SK-N-SH (cell line): ENCODE results near the gene CABLES2. TPM values are rescaled to one million over a fixed set of nuclear protein-coding genes. Genes with fewer than 3 reads are reported as not detected.

Source experiments
- CTCF ChIA-PET: fragments of 300-600, 350-600 bp; formaldehyde crosslinking; extraction: SDS; loops from one replicate; lab custom pipeline; 2021; lab: Yijun Ruan, JAX
- POLR2A ChIA-PET: fragments of 350-600 bp; sonication (Branson Sonifier 250); formaldehyde crosslinking; extraction: SDS; loops from one replicate; lab custom pipeline; 2020; ENCODE audit warnings: antibody characterized with exemption, inconsistent platforms; lab: Yijun Ruan, JAX
- DNase-seq: peaks from one replicate; pipeline ENCODE4 v3.0.0; 2012
- H2AFZ ChIP-seq: fragments of 200-600 bp; sonication (generic); 2 replicates; pipeline ENCODE4 v1.8.1; 2016; ENCODE audit warnings: antibody characterized with exemption, mild to moderate bottlenecking, low read depth
- H3F3A ChIP-seq: fragments of 200-600 bp; sonication (generic); replicated peaks from 2 replicates; pipeline ENCODE3; 2016; ENCODE audit warnings: antibody characterized with exemption, mild to moderate bottlenecking; ENCODE audit not compliant: insufficient read depth
- H3K27ac ChIP-seq, 2 experiments: fragments of 200-500 bp in 1 of 2; fragments of 200-600 bp in 1 of 2; sonication (Bioruptor generic) in 1 of 2; sonication (generic), shearing (Covaris generic) in 1 of 2; 2 replicates each; pipeline versions ENCODE4 v1.5.1 to v1.6.1; 2014 to 2016; ENCODE audit warnings: low read depth in 2 of 2, inconsistent platforms in 1 of 2, low read length in 1 of 2, mild to moderate bottlenecking in 1 of 2, mixed read lengths in 1 of 2
- H3K27me3 ChIP-seq: fragments of 200-600 bp; sonication (generic), shearing (Covaris generic); 2 replicates; pipeline ENCODE4 v1.6.1; 2016; ENCODE audit warnings: mixed run types; ENCODE audit not compliant: insufficient read depth
- H3K36me3 ChIP-seq, 2 experiments: fragments of 200-500 bp in 1 of 2; fragments of 200-600 bp in 1 of 2; sonication (Bioruptor generic) in 1 of 2; sonication (generic) in 1 of 2; replicated peaks in 1 of 2; 2 replicates each; pipeline versions ENCODE3 to v1.5.1; 2014 to 2016; ENCODE audit warnings: low read length in 1 of 2, mild to moderate bottlenecking in 1 of 2; ENCODE audit not compliant: insufficient read depth in 2 of 2, control insufficient read depth in 1 of 2
- H3K4me1 ChIP-seq, 2 experiments: fragments of 200-500 bp in 1 of 2; fragments of 200-600 bp in 1 of 2; sonication (Bioruptor generic) in 1 of 2; sonication (generic), shearing (Covaris generic) in 1 of 2; 2 replicates each; pipeline versions ENCODE4 v1.5.1 to v1.6.1; 2014 to 2016; ENCODE audit warnings: low read depth in 1 of 2, low read length in 1 of 2, mixed run types in 1 of 2; ENCODE audit not compliant: insufficient read depth in 2 of 2, control insufficient read depth in 1 of 2
- H3K4me2 ChIP-seq: fragments of 200-600 bp; sonication (generic), shearing (Covaris generic); 2 replicates; pipeline ENCODE4 v1.6.1; 2017; ENCODE audit warnings: mixed run types
- H3K4me3 ChIP-seq, 2 experiments: fragments of 200-500 bp in 1 of 2; fragments of 200-600 bp in 1 of 2; sonication (Bioruptor generic) in 1 of 2; sonication (generic), shearing (Covaris generic) in 1 of 2; 2 replicates each; pipeline versions ENCODE4 v1.5.1 to v1.8.1; 2014 to 2016; ENCODE audit warnings: low read depth in 2 of 2, inconsistent platforms in 1 of 2, low read length in 1 of 2, mild to moderate bottlenecking in 1 of 2, mixed read lengths in 1 of 2, moderate library complexity in 1 of 2
- H3K79me2 ChIP-seq: fragments of 200-600 bp; sonication (generic); 2 replicates; pipeline ENCODE4 v1.8.1; 2017; ENCODE audit warnings: mild to moderate bottlenecking; ENCODE audit not compliant: insufficient read depth
- H3K9ac ChIP-seq: fragments of 200-600 bp; sonication (generic); 2 replicates; pipeline ENCODE4 v1.6.1; 2017; ENCODE audit warnings: mixed run types
- H3K9me2 ChIP-seq: fragments of 200-600 bp; sonication (generic); 2 replicates; pipeline ENCODE4 v1.6.1; 2017; ENCODE audit warnings: mixed run types
- H3K9me3 ChIP-seq: fragments of 200-600 bp; sonication (generic); 2 replicates; pipeline ENCODE4 v1.6.1; 2017; ENCODE audit warnings: mixed run types, mild to moderate bottlenecking, moderate library complexity
- H4K20me1 ChIP-seq: fragments of 200-600 bp; sonication (generic); 2 replicates; pipeline ENCODE4 v1.6.1; 2017; ENCODE audit warnings: mild to moderate bottlenecking, mixed run types; ENCODE audit not compliant: insufficient read depth
- ELF1 ChIP-seq: IDR thresholded peaks from 2 replicates; pipeline ENCODE4 v1.4.0; 2012
- EP300 ChIP-seq, 2 experiments: IDR thresholded peaks; 2 replicates each; pipeline versions ENCODE4 v1.4.0 to v1.6.1; 2012; ENCODE audit warnings: borderline replicate concordance in 1 of 2, low read depth in 1 of 2, low read length in 1 of 2
- EZH2phosphoT487 ChIP-seq: fragments of 200-600 bp; sonication (generic); IDR thresholded peaks from 2 replicates; pipeline ENCODE4 v1.6.1; 2017; ENCODE audit warnings: low read depth, mixed run types, mild to moderate bottlenecking, antibody characterized with exemption, moderate library complexity, borderline replicate concordance
- GATA2 ChIP-seq: sonication (generic); formaldehyde crosslinking; IDR thresholded peaks from 2 replicates; pipeline ENCODE4 v1.5.0; 2020; ENCODE audit warnings: mild to moderate bottlenecking, missing genetic modification reagents
- MEF2A ChIP-seq: IDR thresholded peaks from 2 replicates; pipeline ENCODE4 v1.4.0; 2012; ENCODE audit warnings: low read depth, borderline replicate concordance
- MXI1 ChIP-seq: IDR thresholded peaks from 2 replicates; pipeline ENCODE4 v1.6.1; 2012; ENCODE audit warnings: mild to moderate bottlenecking, low read depth, low read length, improper control_type of control experiment
- NRF1 ChIP-seq: IDR thresholded peaks from 2 replicates; pipeline ENCODE4 v1.6.1; 2012; ENCODE audit warnings: low read depth, mild to moderate bottlenecking, low read length
- POLR2AphosphoS5 ChIP-seq: IDR thresholded peaks from 2 replicates; pipeline ENCODE4 v1.6.1; 2012; ENCODE audit warnings: low read depth, low read length
- RCOR1 ChIP-seq: fragments of 150-350 bp; IDR thresholded peaks from 2 replicates; pipeline ENCODE4 v1.6.1; 2017; ENCODE audit warnings: antibody characterized with exemption, low read length
- SMC3 ChIP-seq: IDR thresholded peaks from 2 replicates; pipeline ENCODE4 v1.6.1; 2012; ENCODE audit warnings: low read depth, low read length, improper control_type of control experiment
- TAF1 ChIP-seq: IDR thresholded peaks from 2 replicates; pipeline ENCODE4 v1.6.1; 2012; ENCODE audit warnings: low read depth, mild to moderate bottlenecking, low read length, moderate library complexity, borderline replicate concordance
- TEAD4 ChIP-seq: IDR thresholded peaks from 2 replicates; pipeline ENCODE4 v1.4.0; 2012; ENCODE audit warnings: mild to moderate bottlenecking, borderline replicate concordance; ENCODE audit not compliant: insufficient read depth
- YY1 ChIP-seq: IDR thresholded peaks from 2 replicates; pipeline ENCODE4 v1.4.0; 2012; ENCODE audit warnings: low read depth, mild to moderate bottlenecking
- WGBS: methylation state at CpG from one replicate; pipeline ENCODE4 v1.1.6; 2017; ENCODE audit warnings: low lambda C conversion rate; 5-methylcytosine and 5-hydroxymethylcytosine counted together
- polyA plus RNA-seq, 3 experiments: library from polyadenylated mRNA; depleted of rRNA; stranded (reverse); fragments of >200 nt; gene quantifications; 2 replicates each; pipeline ENCODE4 v1.2.3, GENCODE V29; 2012
- TF ChIP-seq, protein P1 (sequence below): fragments of 150-350 bp; IDR thresholded peaks from 2 replicates; pipeline ENCODE4 v1.6.1; 2016; ENCODE audit warnings: mild to moderate bottlenecking, low read depth, low read length
- TF ChIP-seq, protein P2 (sequence below): IDR thresholded peaks from 2 replicates; pipeline ENCODE4; 2012

CABLES2 gene
- polyA plus RNA-seq, 1 of the 3 experiments (the other 2 are of a cell fraction), result 4.8 TPM

DNA sequence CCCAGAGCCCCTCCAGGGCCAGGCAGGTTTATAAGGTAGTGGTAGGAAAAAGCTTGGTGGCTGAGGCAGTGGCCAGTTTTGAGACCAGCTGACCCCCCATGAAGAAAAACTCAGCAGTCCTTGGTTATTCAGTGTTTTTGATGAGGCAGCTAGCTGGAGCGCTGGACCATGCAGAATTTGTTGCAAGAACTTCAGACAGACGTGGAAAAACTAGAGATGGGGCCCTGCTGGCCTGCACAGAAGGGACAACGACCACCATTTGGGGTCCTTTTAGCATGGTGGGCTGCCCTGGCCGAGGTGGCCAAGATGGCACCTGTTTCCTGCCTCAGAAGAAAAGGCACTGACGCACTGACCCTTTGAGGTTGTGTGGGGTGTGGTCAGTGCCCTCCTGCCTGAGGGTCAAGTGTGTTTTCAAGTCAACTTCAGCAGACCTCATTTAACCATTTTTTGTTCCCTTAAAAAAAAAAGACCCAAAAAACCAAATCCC, 17.4 kb downstream of the CABLES2 start:
- Histone ChIP-seq H3K4me2 (no peak overlapping the region), H3K9ac (no peak overlapping the region), H3K9me2 (no peaks in the 10 kb centered on the region), H3K27me3 (no peaks in the 10 kb centered on the region), H3K79me2 (peaks cover 49% of the 10 kb centered on the region), H3K4me3 (no peak overlapping the region), H3K9me3 (no peaks in the 10 kb centered on the region), H2AFZ (no peak overlapping the region), H3K36me3 (peaks cover 15 to 38% of the 10 kb centered on the region in 2 experiments), H4K20me1 (peaks cover 22% of the 10 kb centered on the region), H3K4me1 (peaks cover 0 to 19% of the 10 kb centered on the region in 2 experiments; a peak in 2 of 4 replicates)
- ChIA-PET POLR2A (interaction anchor here (3.0 kb wide), 1 partner anchor 10 kb away, joined by 12 read pairs; no protein-coding TSS in a partner anchor), CTCF (interaction anchor here (0.6 to 1.8 kb wide), 4 partner anchors 13 to 54 kb away, joined by 3 to 10 read pairs (median 4); no protein-coding TSS in a partner anchor)
- TF ChIP-seq POLR2AphosphoS5 (no peak), GATA2 (CRISPR knock-in tag) (no peak), SMC3 (no peak), MXI1 (no peak), TEAD4 (no peak), RCOR1 (no peak), NRF1 (no peak), EZH2phosphoT487 (no peak), ELF1 (no peak), YY1 (no peak), EP300 (IDR thresholded peaks at IDR 0.05; ENCODE audit: borderline replicate concordance in 1 of 2, low read depth in 1 of 2, low read length in 1 of 2) (no peak), TAF1 (no peak), MEF2A (no peak)
- TF ChIP-seq, protein P1, sequence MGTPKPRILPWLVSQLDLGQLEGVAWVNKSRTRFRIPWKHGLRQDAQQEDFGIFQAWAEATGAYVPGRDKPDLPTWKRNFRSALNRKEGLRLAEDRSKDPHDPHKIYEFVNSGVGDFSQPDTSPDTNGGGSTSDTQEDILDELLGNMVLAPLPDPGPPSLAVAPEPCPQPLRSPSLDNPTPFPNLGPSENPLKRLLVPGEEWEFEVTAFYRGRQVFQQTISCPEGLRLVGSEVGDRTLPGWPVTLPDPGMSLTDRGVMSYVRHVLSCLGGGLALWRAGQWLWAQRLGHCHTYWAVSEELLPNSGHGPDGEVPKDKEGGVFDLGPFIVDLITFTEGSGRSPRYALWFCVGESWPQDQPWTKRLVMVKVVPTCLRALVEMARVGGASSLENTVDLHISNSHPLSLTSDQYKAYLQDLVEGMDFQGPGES, result no peak
- TF ChIP-seq, protein P2, sequence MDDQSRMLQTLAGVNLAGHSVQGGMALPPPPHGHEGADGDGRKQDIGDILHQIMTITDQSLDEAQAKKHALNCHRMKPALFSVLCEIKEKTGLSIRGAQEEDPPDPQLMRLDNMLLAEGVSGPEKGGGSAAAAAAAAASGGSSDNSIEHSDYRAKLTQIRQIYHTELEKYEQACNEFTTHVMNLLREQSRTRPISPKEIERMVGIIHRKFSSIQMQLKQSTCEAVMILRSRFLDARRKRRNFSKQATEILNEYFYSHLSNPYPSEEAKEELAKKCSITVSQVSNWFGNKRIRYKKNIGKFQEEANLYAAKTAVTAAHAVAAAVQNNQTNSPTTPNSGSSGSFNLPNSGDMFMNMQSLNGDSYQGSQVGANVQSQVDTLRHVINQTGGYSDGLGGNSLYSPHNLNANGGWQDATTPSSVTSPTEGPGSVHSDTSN, result no peak
- TF ChIP-seq, all 33 proteins: peak for 0
- 79% methylated on average over 5 of the region's 5 CpGs for WGBS
- Histone ChIP-seq H3K27ac (no peak overlapping the region), H3F3A (peaks cover 17% of the 10 kb centered on the region)
- no peak for DNase-seq
